Osteocyte (in vitro differentiated cells): ENCODE data around the gene POFUT2. TPM values are rescaled to one million over a fixed set of nuclear protein-coding genes. Genes with fewer than 3 reads are reported as not detected.

Experiments
- DNase-seq: peaks from one replicate; pipeline ENCODE4 v3.0.0; 2021; ENCODE audit warnings: mixed read lengths; ENCODE audit not compliant: unreplicated experiment; ENCODE audit errors: extremely low spot score
- H3K27ac Mint-ChIP-seq: one replicate; pipeline ENCODE4 v1.8.0; 2021; ENCODE audit warnings: mild to moderate bottlenecking, mixed read lengths; ENCODE audit not compliant: unreplicated experiment
- H3K27me3 Mint-ChIP-seq: one replicate; pipeline ENCODE4 v1.8.0; 2021; ENCODE audit warnings: mixed read lengths; ENCODE audit not compliant: unreplicated experiment
- H3K36me3 Mint-ChIP-seq: one replicate; pipeline ENCODE4 v1.8.0; 2021; ENCODE audit warnings: mixed read lengths; ENCODE audit not compliant: unreplicated experiment
- H3K4me1 Mint-ChIP-seq: one replicate; pipeline ENCODE4 v1.8.0; 2021; ENCODE audit warnings: mixed read lengths; ENCODE audit not compliant: unreplicated experiment
- H3K4me3 Mint-ChIP-seq: one replicate; pipeline ENCODE4 v1.8.0; 2021; ENCODE audit warnings: mild to moderate bottlenecking, moderate library complexity, mixed read lengths; ENCODE audit not compliant: unreplicated experiment
- H3K9me3 Mint-ChIP-seq: one replicate; pipeline ENCODE4 v1.8.0; 2021; ENCODE audit warnings: mixed read lengths; ENCODE audit not compliant: unreplicated experiment
- CTCF ChIP-seq: fragments of 200-600 bp; sonication (generic); IDR thresholded peaks from 2 replicates; pipeline ENCODE4 v1.5.0; 2021; ENCODE audit warnings: antibody characterized with exemption, mild to moderate bottlenecking, moderate library complexity
- total RNA-seq: library from RNA; stranded (reverse); gene quantifications from 2 replicates; pipeline ENCODE4 v1.2.1, GENCODE V29; 2021

The POFUT2 gene
- total RNA-seq, 1 donor from 2014 or later = 62.7 TPM

GRCh38 chr21:45302082-45303061, 14.7 kb upstream of the POFUT2 start:
- no peaks in the 10 kb centered on the region for H3K27me3 Mint-ChIP-seq
- DNase-seq = no peak
- H3K27ac Mint-ChIP-seq = no peak overlapping the region
- H3K9me3 Mint-ChIP-seq = no peaks in the 10 kb centered on the region
- peaks cover 4% of the 10 kb centered on the region for H3K36me3 Mint-ChIP-seq
- peaks cover 66% of the 10 kb centered on the region for H3K4me1 Mint-ChIP-seq
- H3K4me3 Mint-ChIP-seq = no peak overlapping the region
- TF ChIP-seq CTCF = no peak

GRCh38 chr21:45301521-45302081, 13.9 kb upstream of the POFUT2 start:
- H3K4me3 Mint-ChIP-seq = no peak overlapping the region
- DNase-seq = no peak
- H3K4me1 Mint-ChIP-seq = peaks cover 65% of the 10 kb centered on the region
- H3K27me3 Mint-ChIP-seq = no peaks in the 10 kb centered on the region
- H3K9me3 Mint-ChIP-seq = peaks cover 5% of the 10 kb centered on the region
- H3K36me3 Mint-ChIP-seq = peaks cover 5% of the 10 kb centered on the region
- peak overlapping the region; percentile 80 for H3K27ac Mint-ChIP-seq
- TF ChIP-seq CTCF = no peak

- peaks cover 65% of the 10 kb centered on the region for H3K4me1 Mint-ChIP-seq
- DNase-seq = no peak
- no peak for TF ChIP-seq CTCF
- peak overlapping the region; percentile 80 for H3K27ac Mint-ChIP-seq
- H3K4me3 Mint-ChIP-seq = no peak overlapping the region
- no peaks in the 10 kb centered on the region for H3K27me3 Mint-ChIP-seq
- H3K36me3 Mint-ChIP-seq = peaks cover 5% of the 10 kb centered on the region
- H3K9me3 Mint-ChIP-seq = peaks cover 5% of the 10 kb centered on the region
These were observed 13.3 kb upstream of the POFUT2 start for GRCh38 chr21:45300786-45301520.

GRCh38 chr21:45299864-45300785, 12.4 kb upstream of the POFUT2 start:
- DNase-seq = no peak
- TF ChIP-seq CTCF = no peak
- Mint-ChIP-seq H3K36me3 (peaks cover 5% of the 10 kb centered on the region), H3K27ac (peak overlapping the region; percentile 80), H3K27me3 (no peaks in the 10 kb centered on the region), H3K4me3 (no peak overlapping the region), H3K4me1 (peaks cover 69% of the 10 kb centered on the region), H3K9me3 (peaks cover 5% of the 10 kb centered on the region)
